HG02759 (cell line): ENCODE measurements around the gene KIAA1549.
"Not testable (repeated sequence)": the region's sequence is repeated elsewhere in the genome, so short reads cannot be mapped to it uniquely, and the experiment has no call there.

Source experiments
- ATAC-seq: cut with Tn5 transposase; IDR thresholded peaks from one replicate; pipeline ENCODE4 v1.9.1; 2021; ENCODE audit warnings: mild to moderate bottlenecking, moderate library complexity; ENCODE audit not compliant: unreplicated experiment

The KIAA1549 gene

DNA sequence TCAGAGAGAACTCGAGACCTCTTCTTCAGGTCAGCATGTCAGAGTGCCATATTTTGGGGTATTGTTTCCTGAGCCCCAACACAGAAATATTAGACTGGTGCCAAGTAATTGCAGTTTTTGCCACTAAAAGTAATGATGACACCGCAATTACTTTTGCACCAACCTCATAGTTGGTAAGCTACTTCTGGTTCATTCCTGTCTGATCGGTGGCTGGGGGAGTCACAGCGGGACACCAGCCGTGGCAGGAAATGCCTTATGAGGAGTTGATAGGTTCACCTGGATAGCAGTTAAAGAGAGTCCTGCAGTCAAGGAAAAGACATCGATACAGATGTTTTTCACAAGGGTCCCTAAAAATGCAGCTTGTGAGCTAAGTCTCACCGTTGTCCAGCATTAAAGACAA lies 159.3 kb downstream of the KIAA1549 start:
- no peak for ATAC-seq

- ATAC-seq: no peak
Observed at GRCh38 chr7:138819625-138820024, 161.6 kb downstream of the KIAA1549 start.

GRCh38 chr7:138816650-138817049 lies 164.5 kb downstream of the KIAA1549 start:
- no peak for ATAC-seq

DNA sequence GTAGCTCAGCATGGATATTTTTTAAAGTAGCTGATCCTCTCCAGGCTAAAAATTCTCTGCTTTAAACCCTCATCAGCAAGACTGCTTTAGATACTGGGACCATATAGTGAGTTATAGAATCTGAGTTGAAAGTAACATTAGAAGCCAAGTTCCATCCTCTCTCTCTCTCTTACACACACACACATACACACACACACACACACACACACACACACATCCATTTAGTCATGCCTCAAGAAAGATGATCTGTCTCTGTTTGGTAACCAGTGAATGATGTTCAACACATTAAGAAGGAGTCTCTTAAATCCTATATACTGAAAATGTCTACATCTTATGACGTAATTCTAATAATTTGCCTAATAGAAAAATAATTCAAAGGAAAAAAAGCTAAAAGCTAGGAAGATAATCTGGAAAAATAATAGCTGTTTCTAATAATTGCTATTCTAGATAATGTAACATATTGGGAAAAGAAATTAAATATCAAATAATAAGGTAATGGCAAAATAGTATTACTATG lies 166.3 kb downstream of the KIAA1549 start:
- no peak for ATAC-seq

- no peak for ATAC-seq
Observed at GRCh38 chr7:138813945-138814344, 167.2 kb downstream of the KIAA1549 start.

DNA sequence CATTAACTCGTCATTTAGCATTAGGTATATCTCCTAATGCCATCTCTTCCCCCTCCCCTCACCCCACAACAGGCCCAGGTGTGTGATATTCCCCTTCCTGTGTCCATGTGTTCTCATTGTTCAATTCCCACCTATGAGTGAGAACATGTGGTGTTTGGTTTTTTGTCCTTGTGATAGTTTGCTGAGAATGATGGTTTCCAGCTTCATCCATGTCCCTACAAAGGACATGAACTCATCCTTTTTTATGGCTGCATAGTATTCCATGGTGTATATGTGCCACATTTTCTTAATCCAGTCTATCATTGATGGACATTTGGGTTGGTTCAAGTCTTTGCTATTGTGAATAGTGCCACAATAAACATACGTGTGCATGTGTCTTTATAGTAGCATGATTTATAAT lies 169.9 kb downstream of the KIAA1549 start:
- ATAC-seq: not testable (repeated sequence)

DNA sequence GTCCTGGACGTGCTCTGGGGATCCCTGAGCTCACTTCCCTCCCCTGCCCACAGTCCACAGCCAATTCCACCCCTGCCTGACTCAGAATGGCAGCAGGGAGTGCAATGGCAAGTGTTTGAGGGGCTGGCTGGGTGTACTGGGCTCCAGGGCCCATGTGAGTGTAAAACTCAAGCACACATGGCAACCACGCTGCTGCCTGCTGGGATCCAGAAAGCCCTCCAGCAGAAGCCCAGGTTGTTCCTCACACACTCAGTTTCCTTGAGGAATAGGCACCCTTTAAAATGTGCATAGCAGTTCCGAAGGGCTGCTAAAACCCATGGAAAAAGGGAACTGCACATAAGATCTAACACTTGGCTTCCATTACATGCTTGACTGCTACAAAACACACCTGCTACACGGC lies 171.8 kb downstream of the KIAA1549 start:
- ATAC-seq: no peak

DNA sequence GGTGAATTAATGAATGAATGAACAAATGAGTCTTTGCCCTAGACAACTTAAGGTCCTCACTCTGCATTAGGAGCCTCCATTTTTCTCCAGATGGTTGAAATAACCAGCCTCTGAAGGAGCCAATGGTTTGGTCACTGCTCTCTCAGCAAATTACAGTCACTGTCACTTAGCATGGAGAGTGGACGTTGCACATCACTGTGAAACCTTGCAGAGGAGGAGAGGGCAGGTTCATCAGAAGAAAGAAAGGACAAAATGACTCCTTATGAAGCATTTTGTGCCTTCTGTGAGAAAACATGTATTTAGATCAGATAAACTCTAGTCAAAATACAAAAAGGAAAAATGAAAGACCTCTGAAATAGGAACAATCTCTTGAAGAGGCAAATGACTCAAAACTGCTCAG lies 176.6 kb downstream of the KIAA1549 start:
- no peak for ATAC-seq

- no peak for ATAC-seq
Observed at GRCh38 chr7:138802706-138803105, 178.5 kb downstream of the KIAA1549 start.

DNA sequence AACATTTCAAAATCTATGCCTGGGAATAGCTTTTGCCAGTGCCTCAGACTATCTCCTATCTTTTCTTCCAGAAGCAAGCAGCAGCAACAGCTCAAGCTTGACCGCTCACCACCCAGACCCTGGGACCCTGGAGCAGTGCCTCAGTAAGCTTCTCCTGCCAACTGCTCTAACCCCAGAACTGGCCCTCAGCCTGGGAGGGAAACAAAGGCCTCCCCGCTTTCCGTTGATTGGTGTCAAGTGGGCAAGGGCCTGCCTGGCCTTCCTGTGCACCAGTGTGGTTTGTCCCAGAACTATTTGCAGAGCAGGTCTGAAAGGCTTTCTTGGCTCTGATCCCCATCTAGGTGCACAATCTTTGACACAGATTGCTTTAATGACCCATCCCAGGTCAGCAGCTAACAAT lies 179.9 kb downstream of the KIAA1549 start:
- no peak for ATAC-seq

DNA sequence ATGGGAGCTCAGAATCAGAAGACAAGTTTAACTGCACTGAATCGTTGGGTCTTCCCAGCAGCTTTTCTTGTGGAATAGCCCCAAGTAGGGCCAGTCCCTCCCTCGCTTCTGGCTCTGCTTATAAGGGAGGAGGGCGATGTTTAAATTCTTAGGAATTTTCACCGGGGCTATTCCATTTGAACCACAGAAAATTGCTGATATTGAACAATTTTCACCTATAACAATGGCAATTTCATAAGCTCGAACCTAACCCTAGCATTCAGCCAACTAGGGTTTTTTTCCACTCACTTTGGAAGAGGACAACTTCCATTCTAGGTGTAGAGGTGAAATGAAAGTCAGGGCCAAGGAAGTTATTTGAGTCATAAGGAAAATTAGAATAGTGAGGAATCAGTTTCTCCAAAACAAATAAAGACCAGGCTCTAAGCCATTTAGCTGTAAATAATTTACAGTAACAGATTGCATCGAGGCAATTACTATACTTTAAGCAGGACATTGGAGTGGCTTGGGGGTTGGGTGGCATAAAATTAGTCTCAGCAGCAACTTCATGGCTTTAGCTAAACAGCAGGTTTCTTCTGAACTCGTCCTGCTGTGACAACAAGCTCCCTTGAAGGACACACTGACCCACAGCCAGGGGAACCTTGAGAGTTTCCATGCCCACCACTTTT lies 181.7 kb downstream of the KIAA1549 start:
- ATAC-seq: no peak

DNA sequence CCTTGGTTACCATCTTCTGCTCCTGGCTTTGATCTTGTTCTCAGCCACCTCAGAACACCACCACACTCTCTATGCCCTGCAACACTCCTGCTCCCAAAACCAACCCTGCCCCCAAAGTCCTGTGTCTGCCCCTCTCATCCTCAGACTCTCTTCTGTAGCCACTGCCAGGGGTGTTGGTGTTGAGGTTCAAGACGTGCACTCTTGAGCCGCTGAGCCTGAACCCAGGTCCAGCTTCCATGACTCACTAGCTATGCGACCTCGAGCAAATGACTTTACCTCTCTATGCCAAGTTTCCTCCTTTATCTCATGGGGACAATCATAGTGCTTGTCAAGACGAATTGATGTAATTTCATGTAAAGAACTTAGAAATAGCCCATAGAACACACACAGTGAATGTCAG lies 182.4 kb downstream of the KIAA1549 start:
- no peak for ATAC-seq

GRCh38 chr7:138797715-138798320 lies 183.4 kb downstream of the KIAA1549 start, which contains the start of the genes ATP6V0A4 and TMEM213:
ATP6V0A4 (minus strand) TSS chr7:138798196; CDS start chr7:138771247, 26,949 bp downstream.
TMEM213 (plus strand) TSS chr7:138797994; CDS start chr7:138798105, 111 bp downstream.
- ATAC-seq: no peak

DNA sequence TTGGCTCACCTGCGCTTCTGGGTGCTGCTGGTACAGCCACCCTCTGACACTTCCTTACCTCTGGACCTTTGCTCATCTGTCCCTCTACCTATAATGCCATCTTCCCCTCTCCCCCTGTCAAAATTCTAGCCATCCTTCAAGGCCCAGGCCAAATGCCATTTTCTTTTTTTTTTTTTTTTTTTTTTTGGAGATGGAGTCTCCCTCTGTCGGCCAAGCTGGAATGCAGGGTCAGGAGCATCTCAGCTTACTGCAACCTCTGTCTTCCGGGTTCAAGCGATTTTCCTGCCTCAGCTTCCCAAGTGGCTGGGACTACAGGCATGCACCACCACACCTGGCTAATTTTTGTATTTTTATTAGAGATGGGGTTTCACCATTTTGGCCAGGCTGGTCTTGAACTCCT lies 184.1 kb downstream of the KIAA1549 start:
- not testable (repeated sequence) for ATAC-seq

GRCh38 chr7:138796038-138796615 lies 185.1 kb downstream of the KIAA1549 start:
- no peak for ATAC-seq

DNA sequence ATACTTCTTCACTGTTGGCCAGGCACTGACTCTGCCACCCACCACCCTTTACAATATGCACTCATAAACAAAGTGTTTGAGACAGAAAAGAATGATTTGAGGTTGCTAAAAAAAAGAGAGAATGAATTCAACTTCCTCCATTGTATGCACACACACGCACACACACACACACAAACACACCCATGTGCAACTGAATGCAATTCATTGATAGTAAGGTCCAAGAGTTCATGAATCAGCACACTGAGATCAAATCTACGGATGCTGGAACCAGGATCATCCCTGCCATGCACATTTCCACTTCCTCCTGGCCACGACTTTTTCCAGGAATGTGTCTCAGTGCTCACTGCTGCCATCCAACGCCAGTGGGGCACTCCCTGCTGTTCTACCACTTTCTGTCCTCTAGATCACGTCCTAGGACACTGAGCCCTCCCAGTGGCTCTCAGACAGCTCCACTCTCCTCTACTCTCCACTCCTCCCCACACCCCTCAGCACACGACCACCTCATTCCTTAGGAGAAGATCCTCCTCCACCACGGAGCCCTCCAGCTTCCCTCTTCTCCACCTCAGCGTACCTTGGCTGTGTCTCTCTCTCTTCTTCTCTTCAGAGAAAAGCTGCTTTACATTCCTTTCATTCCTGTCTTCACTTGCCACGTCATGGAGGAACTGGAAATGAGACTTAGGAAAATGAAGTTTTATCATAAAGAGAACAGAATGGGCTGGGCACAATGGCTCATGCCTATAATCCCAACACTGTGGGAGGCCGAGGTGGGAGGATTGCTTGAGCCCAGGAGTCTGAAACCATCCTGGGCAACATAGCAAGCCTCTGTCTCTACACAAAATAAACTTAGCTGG lies 195.4 kb downstream of the KIAA1549 start:
- ATAC-seq: no peak

DNA sequence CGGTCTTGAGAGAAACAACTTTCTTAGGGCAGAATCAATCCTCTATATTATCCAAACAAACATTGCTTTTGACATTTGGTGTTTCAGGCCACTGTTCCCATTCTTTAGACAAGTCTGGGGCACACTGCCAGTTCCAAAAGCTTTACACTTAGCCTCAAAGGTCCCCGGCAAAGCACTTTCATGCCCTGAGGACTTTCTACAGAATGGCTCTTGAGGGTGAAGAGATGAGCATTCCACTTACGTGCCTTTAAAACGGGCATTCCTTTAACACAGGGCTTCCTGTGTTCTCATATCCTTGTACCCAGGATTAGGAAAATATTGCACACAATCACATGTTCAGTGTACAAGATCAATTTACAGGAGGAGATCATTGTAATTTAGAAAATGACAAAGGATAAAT lies 196.5 kb downstream of the KIAA1549 start:
- ATAC-seq: no peak
